Measurements from ENCODE around the gene ACSS1.
A peak's percentile ranks its signal among the peaks of the same experiment; 100 is the strongest.

ACSS1 gene

DNA sequence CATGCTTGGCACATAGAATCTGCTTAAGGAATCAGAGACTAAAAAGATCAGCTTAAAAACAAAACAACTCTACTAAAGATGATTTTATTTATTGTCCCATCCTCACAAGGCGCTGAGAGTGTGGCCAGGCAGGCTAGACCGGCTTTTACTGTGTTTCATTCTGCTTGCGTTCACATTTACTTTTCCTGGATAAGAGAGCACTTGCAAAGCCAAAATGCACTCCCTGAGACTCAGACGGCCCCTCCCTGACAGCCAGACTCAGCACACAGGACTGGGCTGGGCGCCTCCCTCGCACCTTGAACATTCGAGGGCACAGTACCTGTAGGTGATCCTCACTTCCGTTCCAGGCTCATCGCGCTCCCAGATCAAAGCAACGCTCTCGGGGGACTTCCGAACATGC lies 10.2 kb downstream of the ACSS1 start:
- TF ChIP-seq POLR2A (IDR thresholded peaks at IDR 0.05; ENCODE audit: extremely low read depth, insufficient read length), result no peak
- TF ChIP-seq, protein P1, sequence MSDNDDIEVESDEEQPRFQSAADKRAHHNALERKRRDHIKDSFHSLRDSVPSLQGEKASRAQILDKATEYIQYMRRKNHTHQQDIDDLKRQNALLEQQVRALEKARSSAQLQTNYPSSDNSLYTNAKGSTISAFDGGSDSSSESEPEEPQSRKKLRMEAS (IDR thresholded peaks at IDR 0.05; ENCODE audit: low read depth, low read length), result no peak
- TF ChIP-seq, protein P2, sequence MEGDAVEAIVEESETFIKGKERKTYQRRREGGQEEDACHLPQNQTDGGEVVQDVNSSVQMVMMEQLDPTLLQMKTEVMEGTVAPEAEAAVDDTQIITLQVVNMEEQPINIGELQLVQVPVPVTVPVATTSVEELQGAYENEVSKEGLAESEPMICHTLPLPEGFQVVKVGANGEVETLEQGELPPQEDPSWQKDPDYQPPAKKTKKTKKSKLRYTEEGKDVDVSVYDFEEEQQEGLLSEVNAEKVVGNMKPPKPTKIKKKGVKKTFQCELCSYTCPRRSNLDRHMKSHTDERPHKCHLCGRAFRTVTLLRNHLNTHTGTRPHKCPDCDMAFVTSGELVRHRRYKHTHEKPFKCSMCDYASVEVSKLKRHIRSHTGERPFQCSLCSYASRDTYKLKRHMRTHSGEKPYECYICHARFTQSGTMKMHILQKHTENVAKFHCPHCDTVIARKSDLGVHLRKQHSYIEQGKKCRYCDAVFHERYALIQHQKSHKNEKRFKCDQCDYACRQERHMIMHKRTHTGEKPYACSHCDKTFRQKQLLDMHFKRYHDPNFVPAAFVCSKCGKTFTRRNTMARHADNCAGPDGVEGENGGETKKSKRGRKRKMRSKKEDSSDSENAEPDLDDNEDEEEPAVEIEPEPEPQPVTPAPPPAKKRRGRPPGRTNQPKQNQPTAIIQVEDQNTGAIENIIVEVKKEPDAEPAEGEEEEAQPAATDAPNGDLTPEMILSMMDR (IDR thresholded peaks at IDR 0.05; ENCODE audit: low read depth, low read length), result no peak
- no peak for TF ChIP-seq MYC (IDR thresholded peaks at IDR 0.05; ENCODE audit: low read depth, low read length)
- H3K4me3 ChIP-seq (ENCODE audit: low read depth, low read length), result no peak overlapping the region

DNA sequence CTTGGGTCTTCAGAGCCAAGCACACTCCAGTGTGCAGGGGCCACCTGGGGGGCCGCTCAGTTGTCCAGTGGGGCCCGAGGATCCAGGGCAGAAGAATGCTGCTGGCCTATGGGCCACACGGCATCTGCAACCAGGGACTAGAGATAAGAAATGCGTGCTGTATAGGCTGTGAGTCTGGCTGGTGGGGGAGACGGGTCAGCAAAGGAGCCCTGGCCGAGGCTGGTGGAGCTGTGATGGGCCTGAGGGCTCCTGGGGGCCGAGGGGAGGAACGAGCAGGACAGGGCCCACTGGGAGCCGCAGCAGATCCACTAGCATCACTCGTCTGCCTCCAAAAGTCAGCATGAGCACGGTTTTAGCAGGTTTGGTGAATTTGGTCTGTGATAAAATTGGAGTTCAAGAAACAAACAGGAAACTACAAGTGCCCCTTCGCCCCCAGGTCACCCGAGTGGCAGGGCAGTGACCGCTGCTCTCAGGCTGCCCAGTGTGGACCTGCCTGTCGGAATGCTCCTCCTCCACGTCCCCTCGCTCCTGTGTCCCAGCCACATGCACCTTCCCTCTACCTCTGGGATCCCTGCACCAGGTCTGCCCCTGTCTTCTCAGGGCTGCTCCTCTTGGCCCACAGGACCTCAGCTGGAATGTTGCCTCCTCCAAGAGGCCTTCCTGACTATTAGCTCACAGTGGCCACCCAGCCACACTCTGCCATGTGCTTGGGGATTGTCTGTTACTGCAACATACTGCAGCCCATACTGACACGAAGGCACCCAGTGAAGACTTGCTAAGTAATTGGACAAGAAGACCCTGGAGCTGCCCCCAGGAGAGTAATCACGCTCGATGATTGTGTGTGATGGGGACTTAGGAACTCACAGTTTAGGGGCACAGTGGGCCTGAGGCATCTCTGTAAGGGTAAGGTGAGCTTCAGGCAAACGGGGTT lies 10.9 kb downstream of the ACSS1 start:
- TF ChIP-seq, protein P2 (IDR thresholded peaks at IDR 0.05; ENCODE audit: low read depth, low read length), result no peak
- TF ChIP-seq MYC (IDR thresholded peaks at IDR 0.05; ENCODE audit: low read depth, low read length) (no peak), POLR2A (IDR thresholded peaks at IDR 0.05; ENCODE audit: extremely low read depth, insufficient read length) (no peak)
- TF ChIP-seq, protein P1 (IDR thresholded peaks at IDR 0.05; ENCODE audit: low read depth, low read length), result no peak
- no peak for DNase-seq (ENCODE audit: low read depth)
- H3K4me3 ChIP-seq (ENCODE audit: low read depth, low read length), result no peak overlapping the region

More for the DNA sequence above, 10.2 kb downstream of the ACSS1 start:
- DNase-seq (ENCODE audit: low read depth), result no peak

DNA sequence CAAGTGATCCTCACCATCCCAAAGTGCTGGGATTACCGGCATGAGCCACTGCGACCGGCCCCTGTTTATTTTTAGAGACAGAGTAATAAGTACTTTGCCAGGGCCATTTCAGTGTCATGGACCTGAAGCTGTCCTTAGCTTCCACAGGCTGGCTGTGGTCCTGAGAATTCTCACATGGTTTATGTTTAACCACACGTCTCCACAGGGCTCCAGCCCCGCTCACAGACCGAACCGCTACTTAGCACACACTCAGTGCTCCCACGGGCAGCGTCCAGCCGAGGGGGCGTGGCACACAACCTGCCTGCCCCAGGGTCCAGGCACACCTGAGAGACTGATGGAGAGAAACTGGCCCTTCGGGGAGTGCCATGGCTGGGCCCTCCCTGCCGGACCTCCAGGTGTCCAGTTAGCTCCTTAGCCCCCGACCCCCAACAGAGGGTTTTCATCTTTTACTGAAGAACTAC lies 11.7 kb downstream of the ACSS1 start:
- no peak overlapping the region for H3K4me3 ChIP-seq (ENCODE audit: low read depth, low read length)
- TF ChIP-seq, protein P2 (IDR thresholded peaks at IDR 0.05; ENCODE audit: low read depth, low read length), result no peak
- TF ChIP-seq, protein P1 (IDR thresholded peaks at IDR 0.05; ENCODE audit: low read depth, low read length), result no peak
- TF ChIP-seq MYC (IDR thresholded peaks at IDR 0.05; ENCODE audit: low read depth, low read length), result no peak
- no peak for TF ChIP-seq POLR2A (IDR thresholded peaks at IDR 0.05; ENCODE audit: extremely low read depth, insufficient read length)
- no peak for DNase-seq (ENCODE audit: low read depth)

DNA sequence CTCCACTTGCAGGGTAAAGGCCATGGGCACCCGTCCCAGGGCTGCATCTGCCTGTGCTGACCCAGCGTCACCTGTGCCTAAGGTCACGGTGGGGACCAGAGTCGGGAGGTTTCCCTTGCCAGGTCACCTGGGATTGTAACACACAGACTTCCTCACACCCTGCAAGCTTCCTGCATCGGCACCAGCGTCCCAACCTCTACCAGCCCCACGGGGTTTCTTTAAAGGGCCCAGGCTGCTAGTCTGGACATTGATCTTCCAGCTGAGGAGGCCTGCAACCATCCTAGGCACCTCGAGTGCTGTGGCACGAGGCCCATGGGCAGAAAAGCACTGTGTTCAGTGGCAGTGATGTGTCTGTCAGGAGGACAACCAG lies 12.6 kb downstream of the ACSS1 start:
- DNase-seq (ENCODE audit: low read depth), result no peak
- TF ChIP-seq MYC (IDR thresholded peaks at IDR 0.05; ENCODE audit: low read depth, low read length) (no peak), POLR2A (IDR thresholded peaks at IDR 0.05; ENCODE audit: extremely low read depth, insufficient read length) (no peak)
- TF ChIP-seq, protein P1 (IDR thresholded peaks at IDR 0.05; ENCODE audit: low read depth, low read length), result no peak
- TF ChIP-seq, protein P2 (IDR thresholded peaks at IDR 0.05; ENCODE audit: low read depth, low read length), result no peak
- no peak overlapping the region for H3K4me3 ChIP-seq (ENCODE audit: low read depth, low read length)

DNA sequence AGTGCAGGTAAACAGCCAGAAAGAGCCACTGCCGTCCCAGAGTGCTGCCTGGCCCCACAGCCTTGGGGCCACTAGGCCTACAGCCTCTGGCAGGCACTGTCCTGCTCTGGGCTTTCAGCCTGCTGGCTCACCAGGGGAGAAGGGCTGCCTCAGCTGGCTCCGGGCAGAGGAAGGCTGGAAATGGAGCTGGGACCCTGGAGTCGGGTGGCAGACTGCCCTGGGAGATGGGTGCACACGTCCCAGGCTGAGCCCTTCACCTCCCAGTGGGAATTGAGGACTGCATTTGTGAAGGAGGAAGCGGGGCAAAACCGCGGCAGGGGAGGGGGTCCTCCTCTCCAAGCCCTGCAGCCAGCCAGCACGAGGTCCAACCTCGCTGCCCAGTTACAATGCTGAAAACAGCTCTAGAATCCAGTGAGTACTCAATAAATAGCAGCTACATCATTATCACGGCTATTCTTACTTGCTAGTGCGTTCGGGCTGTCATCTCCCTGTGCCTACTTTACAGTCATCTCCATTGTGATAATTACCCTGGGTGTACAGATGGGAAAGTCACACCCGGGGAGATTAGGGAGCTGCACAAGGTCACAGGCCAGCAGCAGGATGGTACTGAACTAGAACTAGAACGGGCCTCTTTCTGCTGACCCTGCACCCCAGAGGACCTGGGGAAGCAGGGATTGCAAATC lies 13.1 kb downstream of the ACSS1 start:
- TF ChIP-seq MYC (IDR thresholded peaks at IDR 0.05; ENCODE audit: low read depth, low read length) (no peak), POLR2A (IDR thresholded peaks at IDR 0.05; ENCODE audit: extremely low read depth, insufficient read length) (no peak)
- TF ChIP-seq, protein P1 (IDR thresholded peaks at IDR 0.05; ENCODE audit: low read depth, low read length), result no peak
- TF ChIP-seq, protein P2 (IDR thresholded peaks at IDR 0.05; ENCODE audit: low read depth, low read length), result no peak
- peak; percentile 70 for DNase-seq (ENCODE audit: low read depth)
- H3K4me3 ChIP-seq (ENCODE audit: low read depth, low read length), result no peak overlapping the region
